HG03460 (cell line): ENCODE data around the gene DYTN.

Experiments
- ATAC-seq: cut with Tn5 transposase; IDR thresholded peaks from one replicate; pipeline ENCODE4 v1.9.1; 2021; ENCODE audit not compliant: unreplicated experiment

DYTN gene

GRCh38 chr2:206701952-206702605 lies 16.1 kb downstream of the DYTN start:
- no peak for ATAC-seq

GRCh38 chr2:206700156-206700555 lies 18.0 kb downstream of the DYTN start:
- ATAC-seq = no peak

- ATAC-seq = no peak
Measured at GRCh38 chr2:206698811-206699210, 19.4 kb downstream of the DYTN start.

GRCh38 chr2:206696910-206697309 lies 21.3 kb downstream of the DYTN start:
- ATAC-seq = no peak

- ATAC-seq = no peak
Measured at GRCh38 chr2:206693399-206694137, 24.6 kb downstream of the DYTN start.

- ATAC-seq = no peak
Measured at GRCh38 chr2:206692971-206693370, 25.2 kb downstream of the DYTN start.

GRCh38 chr2:206688990-206689389 lies 29.2 kb downstream of the DYTN start:
- no peak for ATAC-seq

GRCh38 chr2:206688453-206688852 lies 29.7 kb downstream of the DYTN start:
- no peak for ATAC-seq

GRCh38 chr2:206683546-206683945 lies 34.6 kb downstream of the DYTN start:
- ATAC-seq = no peak

- no peak for ATAC-seq
Measured at GRCh38 chr2:206670531-206671319, 47.5 kb downstream of the DYTN start.

- no peak for ATAC-seq
Measured at GRCh38 chr2:206665251-206665650, 52.9 kb downstream of the DYTN start.

GRCh38 chr2:206657087-206657486 lies 61.1 kb downstream of the DYTN start:
- ATAC-seq = no peak

GRCh38 chr2:206647985-206648384 lies 70.2 kb downstream of the DYTN start:
- no peak for ATAC-seq

- ATAC-seq = no peak
Measured at GRCh38 chr2:206642075-206643025, 75.8 kb downstream of the DYTN start, which contains the start of gene FAM237A. Gene FAM237A (plus strand): TSS chr2:206642487. CDS start chr2:206644237, 1,750 bp downstream.

GRCh38 chr2:206641226-206641625 lies 77.0 kb downstream of the DYTN start:
- no peak for ATAC-seq

- no peak for ATAC-seq
Measured at GRCh38 chr2:206639636-206640035, 78.6 kb downstream of the DYTN start.

- no peak for ATAC-seq
Measured at GRCh38 chr2:206635015-206635414, 83.2 kb downstream of the DYTN start.

GRCh38 chr2:206631340-206631739 lies 86.9 kb downstream of the DYTN start:
- no peak for ATAC-seq

- no peak for ATAC-seq
Measured at GRCh38 chr2:206627632-206628031, 90.6 kb downstream of the DYTN start.

- ATAC-seq = no peak
Measured at GRCh38 chr2:206626108-206626507, 92.1 kb downstream of the DYTN start.

GRCh38 chr2:206619011-206619410 lies 99.2 kb downstream of the DYTN start:
- ATAC-seq = no peak
